HS-27A (cell line): Measurements from ENCODE around the gene PTGS1.

ENCODE experiments used
- DNase-seq: peaks from one replicate; pipeline ENCODE4 v3.0.0-alpha.2; 2012; ENCODE audit warnings: low read depth, missing footprints

The PTGS1 gene

GRCh38 chr9:122374885-122375420 is 4.1 kb downstream of the PTGS1 start:
- no peak for DNase-seq

GRCh38 chr9:122376796-122377195 is 6.0 kb downstream of the PTGS1 start:
- DNase-seq, result no peak

GRCh38 chr9:122377241-122378164 is 6.7 kb downstream of the PTGS1 start:
- no peak for DNase-seq

- DNase-seq, result no peak
These were observed 7.4 kb downstream of the PTGS1 start for GRCh38 chr9:122378236-122378635.

- no peak for DNase-seq
These were observed 8.5 kb downstream of the PTGS1 start for GRCh38 chr9:122379340-122379739.

GRCh38 chr9:122380293-122380692 is 9.5 kb downstream of the PTGS1 start:
- no peak for DNase-seq

- no peak for DNase-seq
These were observed 10.6 kb downstream of the PTGS1 start for GRCh38 chr9:122381206-122381950.

- no peak for DNase-seq
These were observed 12.4 kb downstream of the PTGS1 start for GRCh38 chr9:122382901-122383850.

- peak; percentile 41 for DNase-seq
These were observed 13.2 kb downstream of the PTGS1 start for GRCh38 chr9:122383992-122384461.

GRCh38 chr9:122386311-122386872 is 15.6 kb downstream of the PTGS1 start:
- no peak for DNase-seq

GRCh38 chr9:122387536-122387935 is 16.7 kb downstream of the PTGS1 start:
- DNase-seq, result no peak

GRCh38 chr9:122389195-122389594 is 18.4 kb downstream of the PTGS1 start:
- DNase-seq, result no peak

- DNase-seq, result no peak
These were observed 19.1 kb downstream of the PTGS1 start for GRCh38 chr9:122389799-122390481.

- DNase-seq, result no peak
These were observed 21.5 kb downstream of the PTGS1 start for GRCh38 chr9:122392284-122392683.

GRCh38 chr9:122392714-122393113 is 21.9 kb downstream of the PTGS1 start:
- no peak for DNase-seq

- no peak for DNase-seq
These were observed 22.6 kb downstream of the PTGS1 start for GRCh38 chr9:122393284-122393983.

GRCh38 chr9:122394265-122395125 is 23.7 kb downstream of the PTGS1 start:
- no peak for DNase-seq

GRCh38 chr9:122396614-122397148 is 25.9 kb downstream of the PTGS1 start:
- DNase-seq, result no peak

GRCh38 chr9:122397749-122398148 is 26.9 kb downstream of the PTGS1 start:
- DNase-seq, result no peak
